ENCODE results near the gene STAU1. TPM values are rescaled to one million over a fixed set of nuclear protein-coding genes. Genes with fewer than 3 reads are reported as not detected.

The STAU1 gene
- total RNA-seq, 1 donor from 2014 or later = 39.3 TPM

- ChIA-PET CTCF (interaction anchor here (1.0 to 6.1 kb wide), 2 partner anchors 8 to 82 kb away, joined by 3 to 93 read pairs; no protein-coding TSS in a partner anchor), POLR2A (no interaction called here)
- DNase-seq (no peak), ATAC-seq (ENCODE audit: low read depth) (no peak)
- H3K36me3 Mint-ChIP-seq (ENCODE audit: low read depth) = peaks cover 12% of the 10 kb centered on the region
- peaks cover 3% of the 10 kb centered on the region for H3K9me3 Mint-ChIP-seq
- intact Hi-C loops (cut with micrococcal nuclease) = no loop called here
- H3K4me3 Mint-ChIP-seq = no peak overlapping the region
- H3K4me1 Mint-ChIP-seq = peaks cover 16% of the 10 kb centered on the region
- H3K27ac Mint-ChIP-seq = no peak overlapping the region
- peaks cover 1% of the 10 kb centered on the region for H3K27me3 Mint-ChIP-seq
- TF ChIP-seq, protein P1, sequence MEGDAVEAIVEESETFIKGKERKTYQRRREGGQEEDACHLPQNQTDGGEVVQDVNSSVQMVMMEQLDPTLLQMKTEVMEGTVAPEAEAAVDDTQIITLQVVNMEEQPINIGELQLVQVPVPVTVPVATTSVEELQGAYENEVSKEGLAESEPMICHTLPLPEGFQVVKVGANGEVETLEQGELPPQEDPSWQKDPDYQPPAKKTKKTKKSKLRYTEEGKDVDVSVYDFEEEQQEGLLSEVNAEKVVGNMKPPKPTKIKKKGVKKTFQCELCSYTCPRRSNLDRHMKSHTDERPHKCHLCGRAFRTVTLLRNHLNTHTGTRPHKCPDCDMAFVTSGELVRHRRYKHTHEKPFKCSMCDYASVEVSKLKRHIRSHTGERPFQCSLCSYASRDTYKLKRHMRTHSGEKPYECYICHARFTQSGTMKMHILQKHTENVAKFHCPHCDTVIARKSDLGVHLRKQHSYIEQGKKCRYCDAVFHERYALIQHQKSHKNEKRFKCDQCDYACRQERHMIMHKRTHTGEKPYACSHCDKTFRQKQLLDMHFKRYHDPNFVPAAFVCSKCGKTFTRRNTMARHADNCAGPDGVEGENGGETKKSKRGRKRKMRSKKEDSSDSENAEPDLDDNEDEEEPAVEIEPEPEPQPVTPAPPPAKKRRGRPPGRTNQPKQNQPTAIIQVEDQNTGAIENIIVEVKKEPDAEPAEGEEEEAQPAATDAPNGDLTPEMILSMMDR (IDR thresholded peaks at IDR 0.05) = no peak
Observed at GRCh38 chr20:49215232-49215631, 27.1 kb upstream of the STAU1 start.

GRCh38 chr20:49214571-49214970, 26.4 kb upstream of the STAU1 start:
- H3K4me1 Mint-ChIP-seq = peaks cover 10% of the 10 kb centered on the region
- peaks cover 1% of the 10 kb centered on the region for H3K27me3 Mint-ChIP-seq
- DNase-seq (no peak), ATAC-seq (ENCODE audit: low read depth) (no peak)
- peaks cover 8% of the 10 kb centered on the region for H3K36me3 Mint-ChIP-seq (ENCODE audit: low read depth)
- TF ChIP-seq, protein P1 (IDR thresholded peaks at IDR 0.05) = no peak
- intact Hi-C loops (cut with micrococcal nuclease) = no loop called here
- CTCF ChIA-PET = interaction anchor here (1.0 to 6.1 kb wide), 2 partner anchors 9 to 81 kb away, joined by 3 to 93 read pairs; no protein-coding TSS in a partner anchor
- no peak overlapping the region for H3K27ac Mint-ChIP-seq
- POLR2A ChIA-PET = interaction anchor here (0.7 kb wide), 1 partner anchor 171 kb away, joined by 3 read pairs; no protein-coding TSS in a partner anchor
- H3K9me3 Mint-ChIP-seq = peaks cover 6% of the 10 kb centered on the region
- H3K4me3 Mint-ChIP-seq = no peak overlapping the region

DNA sequence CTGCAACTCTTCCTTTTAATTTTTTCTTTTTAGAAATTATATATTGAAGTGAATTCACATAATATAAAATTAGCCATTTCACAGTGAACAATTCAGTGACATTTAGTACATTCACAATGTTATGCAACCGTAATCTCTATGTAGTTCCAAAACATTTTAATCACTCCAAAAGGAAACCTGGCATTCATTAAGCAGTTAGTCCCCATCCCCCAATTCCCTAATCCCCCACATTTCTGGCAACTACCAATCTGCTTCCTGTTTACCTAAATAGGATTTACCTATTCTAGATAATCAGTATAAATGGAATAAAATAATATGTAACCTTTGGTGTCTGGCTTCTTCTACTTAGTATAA, 22.6 kb upstream of the STAU1 start:
- DNase-seq (no peak), ATAC-seq (ENCODE audit: low read depth) (no peak)
- H3K9me3 Mint-ChIP-seq = peaks cover 6% of the 10 kb centered on the region
- H3K27me3 Mint-ChIP-seq = peaks cover 1% of the 10 kb centered on the region
- TF ChIP-seq, protein P1 (IDR thresholded peaks at IDR 0.05) = no peak
- ChIA-PET POLR2A (no interaction called here), CTCF (no interaction called here)
- H3K27ac Mint-ChIP-seq = no peak overlapping the region
- H3K4me1 Mint-ChIP-seq = no peaks in the 10 kb centered on the region
- H3K4me3 Mint-ChIP-seq = no peak overlapping the region
- H3K36me3 Mint-ChIP-seq (ENCODE audit: low read depth) = peaks cover 2% of the 10 kb centered on the region
- intact Hi-C loops (cut with micrococcal nuclease) = no loop called here

DNA sequence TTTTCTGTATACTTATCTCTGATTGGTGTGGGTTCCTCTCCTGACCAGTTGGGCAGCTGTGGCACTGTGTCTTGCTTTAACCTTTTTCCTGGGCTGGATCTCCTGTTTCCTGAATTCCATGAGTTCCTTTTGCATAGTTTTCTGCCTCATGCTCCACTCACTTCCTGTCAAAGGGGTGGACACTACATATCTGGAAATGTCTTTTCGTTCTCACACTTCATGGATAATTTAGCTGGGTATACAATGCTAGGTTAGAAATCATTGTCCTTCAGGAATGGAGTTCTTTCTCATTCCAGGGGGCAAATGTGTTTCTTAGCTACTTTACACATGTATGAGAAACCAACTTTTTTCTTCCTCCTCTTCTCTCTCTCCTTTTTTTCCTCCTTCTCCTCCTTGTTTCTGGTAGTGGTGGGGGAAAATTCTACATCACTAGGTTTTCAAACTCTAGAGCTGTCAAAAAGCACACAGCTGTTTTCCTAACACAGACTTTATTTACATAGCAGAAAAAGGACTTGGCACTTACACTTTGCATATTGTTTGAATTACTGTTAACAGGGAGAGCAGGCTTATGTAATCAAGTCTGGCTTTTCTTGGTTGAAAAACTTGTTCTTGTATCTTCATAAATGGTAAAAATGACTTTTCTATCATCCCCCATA, 22.1 kb upstream of the STAU1 start:
- Mint-ChIP-seq H3K27me3 (peaks cover 1% of the 10 kb centered on the region), H3K9me3 (peaks cover 6% of the 10 kb centered on the region), H3K27ac (no peak overlapping the region), H3K4me3 (no peak overlapping the region), H3K36me3 (ENCODE audit: low read depth) (peaks cover 2% of the 10 kb centered on the region), H3K4me1 (no peaks in the 10 kb centered on the region)
- DNase-seq (no peak), ATAC-seq (ENCODE audit: low read depth) (no peak)
- intact Hi-C loops (cut with micrococcal nuclease) = no loop called here
- ChIA-PET POLR2A (no interaction called here), CTCF (no interaction called here)
- TF ChIP-seq, protein P1 (IDR thresholded peaks at IDR 0.05) = no peak

GRCh38 chr20:49207076-49207475, 18.9 kb upstream of the STAU1 start:
- peaks cover 2% of the 10 kb centered on the region for H3K36me3 Mint-ChIP-seq (ENCODE audit: low read depth)
- ChIA-PET POLR2A (no interaction called here), CTCF (no interaction called here)
- no peaks in the 10 kb centered on the region for H3K27me3 Mint-ChIP-seq
- intact Hi-C loops (cut with micrococcal nuclease) = loop anchor here (10.0 kb wide), 1 partner anchor 492 kb away; no protein-coding TSS in a partner anchor
- H3K27ac Mint-ChIP-seq = no peak overlapping the region
- H3K9me3 Mint-ChIP-seq = peaks cover 6% of the 10 kb centered on the region
- H3K4me1 Mint-ChIP-seq = no peaks in the 10 kb centered on the region
- DNase-seq (no peak), ATAC-seq (ENCODE audit: low read depth) (no peak)
- TF ChIP-seq, protein P1 (IDR thresholded peaks at IDR 0.05) = no peak
- H3K4me3 Mint-ChIP-seq = no peak overlapping the region
